Measurements from ENCODE around the gene ZFYVE28.

- TF ChIP-seq BCL3 (IDR thresholded peaks at IDR 0.05; ENCODE audit: borderline replicate concordance, insufficient read depth, low read depth, low read length, poor library complexity, severe bottlenecking) = no peak
- TF ChIP-seq FOXM1 (IDR thresholded peaks at IDR 0.05; ENCODE audit: low read depth, low read length) = no peak
- no peak for TF ChIP-seq CTCF (IDR thresholded peaks at IDR 0.05 in 2 of 3, conservative IDR thresholded peaks at IDR 0.05 in 1 of 3; ENCODE audit: control insufficient read depth in 2 of 3, extremely low read depth in 1 of 3, insufficient read depth in 1 of 3, low read depth in 3 of 3, low read length in 3 of 3)
- no peak for TF ChIP-seq NFIC (IDR thresholded peaks at IDR 0.05; ENCODE audit: low read depth, low read length)
- TF ChIP-seq EGR1 (IDR thresholded peaks at IDR 0.05; ENCODE audit: borderline replicate concordance in 1 of 2, low read depth in 2 of 2, low read length in 2 of 2) = no peak
- TF ChIP-seq EP300 (IDR thresholded peaks at IDR 0.05; ENCODE audit: borderline replicate concordance in 1 of 2, control insufficient read depth in 1 of 2, low read depth in 2 of 2, low read length in 2 of 2) = no peak
- TF ChIP-seq FOS (IDR thresholded peaks at IDR 0.05; ENCODE audit: borderline replicate concordance, extremely low read depth, insufficient read length) = no peak
- TF ChIP-seq MAX (IDR thresholded peaks at IDR 0.05; ENCODE audit: low read depth, low read length) = no peak
- no peak for TF ChIP-seq ESRRA (IDR thresholded peaks at IDR 0.05; ENCODE audit: low read length)
- TF ChIP-seq SUZ12 (IDR thresholded peaks at IDR 0.05; ENCODE audit: unreplicated experiment) = no peak
- no peak for TF ChIP-seq NR2C1 (IDR thresholded peaks at IDR 0.05)
- no peak for TF ChIP-seq REST (IDR thresholded peaks at IDR 0.05; ENCODE audit: low read depth, low read length)
- TF ChIP-seq USF2 (IDR thresholded peaks at IDR 0.05; ENCODE audit: borderline replicate concordance, low read depth, low read length) = no peak
- no peak for TF ChIP-seq ATF2 (IDR thresholded peaks at IDR 0.05; ENCODE audit: low read length)
Observed at GRCh38 chr4:2425386-2426068, 7.1 kb upstream of the ZFYVE28 start.

Data from GM12878 (cell line).